Sigmoid colon (tissue), 4 donors: Measurements from ENCODE around the gene AKT1S1.

Experiments used
- EP300 ChIP-seq, 4 donors: sonication (generic); formaldehyde crosslinking; IDR thresholded peaks; one replicate each; pipeline ENCODE4 v1.6.1; 2017; ENCODE audit warnings: antibody characterized with exemption in 4 of 4
- POLR2A ChIP-seq, 2 donors: fragments of 450-650 bp; IDR thresholded peaks; one replicate each; pipeline ENCODE4 v1.6.1; 2016; ENCODE audit warnings: antibody characterized with exemption in 2 of 2, mild to moderate bottlenecking in 2 of 2, moderate library complexity in 2 of 2
- POLR2AphosphoS5 ChIP-seq, 4 donors: sonication (generic); formaldehyde crosslinking; IDR thresholded peaks; one replicate each; pipeline ENCODE4 v1.6.1; 2017; ENCODE audit warnings: antibody characterized with exemption in 4 of 4
- TF ChIP-seq, protein P1 (sequence below), 4 experiments: fragments of 450-650 bp in 3 of 4; fragments of 200-600 bp in 1 of 4; IDR thresholded peaks; one replicate each; pipeline ENCODE4 v1.5.1; 2016 to 2019; ENCODE audit warnings: antibody characterized with exemption in 4 of 4, mild to moderate bottlenecking in 3 of 4, moderate library complexity in 2 of 4

DNA sequence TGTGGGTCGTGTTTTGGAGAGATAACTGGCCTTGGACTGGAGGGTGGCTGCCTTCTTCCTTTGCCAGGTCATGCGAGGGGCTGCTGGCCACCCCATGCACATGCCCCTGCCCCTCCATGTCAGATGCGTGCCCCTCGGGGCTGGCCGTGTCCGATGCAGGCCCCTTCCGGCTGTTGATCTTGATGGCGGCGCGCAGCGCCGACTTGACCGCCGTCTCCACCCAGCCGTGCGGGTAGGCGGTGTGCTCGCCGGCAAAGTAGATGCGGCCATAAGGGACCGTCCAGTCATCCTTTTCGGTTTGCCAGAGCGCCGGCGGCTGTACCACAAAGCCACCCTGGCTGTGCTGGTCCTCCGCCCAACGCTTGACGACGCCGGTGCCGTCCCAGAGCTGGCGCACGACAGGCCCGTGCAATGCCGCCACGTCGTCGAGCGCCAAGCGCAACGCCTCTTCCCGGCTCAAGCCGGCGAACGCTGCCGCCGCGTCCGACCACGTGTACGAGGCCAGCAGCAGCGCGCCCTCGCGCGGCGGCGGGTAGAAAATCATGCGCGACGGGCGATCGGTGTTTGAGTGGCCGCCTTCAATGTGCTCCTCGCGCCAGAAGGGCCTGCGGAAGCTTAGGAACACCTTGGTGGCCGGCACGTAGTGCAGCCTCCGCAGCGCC is 12.7 kb upstream of the AKT1S1 start:
- TF ChIP-seq POLR2AphosphoS5 (IDR thresholded peaks at IDR 0.05) (peak in 1 of 4 donors; percentile 63), POLR2A (IDR thresholded peaks at IDR 0.05) (no peak), EP300 (IDR thresholded peaks at IDR 0.05) (no peak)
- TF ChIP-seq, protein P1, sequence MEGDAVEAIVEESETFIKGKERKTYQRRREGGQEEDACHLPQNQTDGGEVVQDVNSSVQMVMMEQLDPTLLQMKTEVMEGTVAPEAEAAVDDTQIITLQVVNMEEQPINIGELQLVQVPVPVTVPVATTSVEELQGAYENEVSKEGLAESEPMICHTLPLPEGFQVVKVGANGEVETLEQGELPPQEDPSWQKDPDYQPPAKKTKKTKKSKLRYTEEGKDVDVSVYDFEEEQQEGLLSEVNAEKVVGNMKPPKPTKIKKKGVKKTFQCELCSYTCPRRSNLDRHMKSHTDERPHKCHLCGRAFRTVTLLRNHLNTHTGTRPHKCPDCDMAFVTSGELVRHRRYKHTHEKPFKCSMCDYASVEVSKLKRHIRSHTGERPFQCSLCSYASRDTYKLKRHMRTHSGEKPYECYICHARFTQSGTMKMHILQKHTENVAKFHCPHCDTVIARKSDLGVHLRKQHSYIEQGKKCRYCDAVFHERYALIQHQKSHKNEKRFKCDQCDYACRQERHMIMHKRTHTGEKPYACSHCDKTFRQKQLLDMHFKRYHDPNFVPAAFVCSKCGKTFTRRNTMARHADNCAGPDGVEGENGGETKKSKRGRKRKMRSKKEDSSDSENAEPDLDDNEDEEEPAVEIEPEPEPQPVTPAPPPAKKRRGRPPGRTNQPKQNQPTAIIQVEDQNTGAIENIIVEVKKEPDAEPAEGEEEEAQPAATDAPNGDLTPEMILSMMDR (IDR thresholded peaks at IDR 0.05) = peak in 3 of 4 experiments; percentile 49 to 72 (median 50)
